Measurements from ENCODE around the gene FAM81B.

- no peak for TF ChIP-seq FOXM1 (IDR thresholded peaks at IDR 0.05; ENCODE audit: low read depth)
- TF ChIP-seq YY1 (IDR thresholded peaks at IDR 0.05; ENCODE audit: low read depth): no peak
- TF ChIP-seq NRF1 (IDR thresholded peaks at IDR 0.05; ENCODE audit: low read depth, low read length): no peak
- no peak for TF ChIP-seq JUND (IDR thresholded peaks at IDR 0.05)
- no peak for TF ChIP-seq TCF12 (IDR thresholded peaks at IDR 0.05)
- TF ChIP-seq MAX (IDR thresholded peaks at IDR 0.05; ENCODE audit: low read depth): no peak
Measured at GRCh38 chr5:95446560-95447221, 55.5 kb downstream of the FAM81B start.

Measured in SK-N-SH (cell line).